ENCODE data around the gene FREM1.

Gene FREM1

GRCh38 chr9:14822666-14823065, 87.6 kb downstream of the FREM1 start:
- no peaks in the 10 kb centered on the region for H3K79me2 ChIP-seq (ENCODE audit: insufficient read depth, low read length)
- no peak overlapping the region for H3K9ac ChIP-seq (ENCODE audit: low read length)
- H3K4me2 ChIP-seq (ENCODE audit: low read depth, low read length, poor library complexity, severe bottlenecking) = no peak overlapping the region
- no peak for TF ChIP-seq EZH2phosphoT487 (conservative IDR thresholded peaks at IDR 0.05; ENCODE audit: low read length)
- TF ChIP-seq, protein P1, sequence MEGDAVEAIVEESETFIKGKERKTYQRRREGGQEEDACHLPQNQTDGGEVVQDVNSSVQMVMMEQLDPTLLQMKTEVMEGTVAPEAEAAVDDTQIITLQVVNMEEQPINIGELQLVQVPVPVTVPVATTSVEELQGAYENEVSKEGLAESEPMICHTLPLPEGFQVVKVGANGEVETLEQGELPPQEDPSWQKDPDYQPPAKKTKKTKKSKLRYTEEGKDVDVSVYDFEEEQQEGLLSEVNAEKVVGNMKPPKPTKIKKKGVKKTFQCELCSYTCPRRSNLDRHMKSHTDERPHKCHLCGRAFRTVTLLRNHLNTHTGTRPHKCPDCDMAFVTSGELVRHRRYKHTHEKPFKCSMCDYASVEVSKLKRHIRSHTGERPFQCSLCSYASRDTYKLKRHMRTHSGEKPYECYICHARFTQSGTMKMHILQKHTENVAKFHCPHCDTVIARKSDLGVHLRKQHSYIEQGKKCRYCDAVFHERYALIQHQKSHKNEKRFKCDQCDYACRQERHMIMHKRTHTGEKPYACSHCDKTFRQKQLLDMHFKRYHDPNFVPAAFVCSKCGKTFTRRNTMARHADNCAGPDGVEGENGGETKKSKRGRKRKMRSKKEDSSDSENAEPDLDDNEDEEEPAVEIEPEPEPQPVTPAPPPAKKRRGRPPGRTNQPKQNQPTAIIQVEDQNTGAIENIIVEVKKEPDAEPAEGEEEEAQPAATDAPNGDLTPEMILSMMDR (IDR thresholded peaks at IDR 0.05; ENCODE audit: insufficient read depth, low read length, poor library complexity, severe bottlenecking) = no peak
- no peaks in the 10 kb centered on the region for H4K20me1 ChIP-seq (ENCODE audit: low read depth, low read length)
- no peak overlapping the region for H3K4me3 ChIP-seq (ENCODE audit: insufficient read depth, low read length, poor library complexity, severe bottlenecking)
- no peaks in the 10 kb centered on the region for H3F3A ChIP-seq (ENCODE audit: insufficient read depth)
- no peak overlapping the region for H2AFZ ChIP-seq (ENCODE audit: low read depth, low read length, severe bottlenecking)
- H3K9me2 ChIP-seq (replicated peaks; ENCODE audit: insufficient read depth, low read length) = no peaks in the 10 kb centered on the region
- no peaks in the 10 kb centered on the region for H3K9me3 ChIP-seq (ENCODE audit: insufficient read depth, low read length)
- H3K36me3 ChIP-seq (ENCODE audit: low read length) = no peaks in the 10 kb centered on the region
- H3K27ac ChIP-seq (ENCODE audit: low read depth, low read length) = no peak overlapping the region
- H3K27me3 ChIP-seq (ENCODE audit: low read length) = no peaks in the 10 kb centered on the region; the same call in 1 of the 2 replicates

- Histone ChIP-seq H3K36me3 (ENCODE audit: low read length) (no peaks in the 10 kb centered on the region), H3F3A (ENCODE audit: insufficient read depth) (no peaks in the 10 kb centered on the region)
Observed at GRCh38 chr9:14819183-14819582, 91.0 kb downstream of the FREM1 start.

GRCh38 chr9:14814249-14814628, 96.0 kb downstream of the FREM1 start:
- H3K4me3 ChIP-seq (ENCODE audit: insufficient read depth, low read length, poor library complexity, severe bottlenecking) = no peak overlapping the region
- H2AFZ ChIP-seq (ENCODE audit: low read depth, low read length, severe bottlenecking) = no peak overlapping the region
- H3K4me2 ChIP-seq (ENCODE audit: low read depth, low read length, poor library complexity, severe bottlenecking) = no peak overlapping the region
- TF ChIP-seq, protein P1 (IDR thresholded peaks at IDR 0.05; ENCODE audit: insufficient read depth, low read length, poor library complexity, severe bottlenecking) = no peak
- no peak overlapping the region for H3K9ac ChIP-seq (ENCODE audit: low read length)
- no peaks in the 10 kb centered on the region for H3K36me3 ChIP-seq (ENCODE audit: low read length)
- H4K20me1 ChIP-seq (ENCODE audit: low read depth, low read length) = no peaks in the 10 kb centered on the region
- H3K27ac ChIP-seq (ENCODE audit: low read depth, low read length) = no peak overlapping the region
- no peaks in the 10 kb centered on the region for H3K79me2 ChIP-seq (ENCODE audit: insufficient read depth, low read length)
- no peaks in the 10 kb centered on the region for H3K9me2 ChIP-seq (replicated peaks; ENCODE audit: insufficient read depth, low read length)
- no peaks in the 10 kb centered on the region for H3F3A ChIP-seq (ENCODE audit: insufficient read depth)
- H3K9me3 ChIP-seq (ENCODE audit: insufficient read depth, low read length) = no peaks in the 10 kb centered on the region
- no peaks in the 10 kb centered on the region for H3K27me3 ChIP-seq (ENCODE audit: low read length)

More at GRCh38 chr9:14819183-14819582, 91.0 kb downstream of the FREM1 start:
- no peaks in the 10 kb centered on the region for H3K9me2 ChIP-seq (replicated peaks; ENCODE audit: insufficient read depth, low read length)
- H2AFZ ChIP-seq (ENCODE audit: low read depth, low read length, severe bottlenecking) = no peak overlapping the region
- no peaks in the 10 kb centered on the region for H3K27me3 ChIP-seq (ENCODE audit: low read length)
- H3K9me3 ChIP-seq (ENCODE audit: insufficient read depth, low read length) = no peaks in the 10 kb centered on the region
- TF ChIP-seq, protein P1 (IDR thresholded peaks at IDR 0.05; ENCODE audit: insufficient read depth, low read length, poor library complexity, severe bottlenecking) = no peak
- no peak for TF ChIP-seq EZH2phosphoT487 (conservative IDR thresholded peaks at IDR 0.05; ENCODE audit: low read length)
- no peaks in the 10 kb centered on the region for H3K79me2 ChIP-seq (ENCODE audit: insufficient read depth, low read length)
- H3K4me3 ChIP-seq (ENCODE audit: insufficient read depth, low read length, poor library complexity, severe bottlenecking) = no peak overlapping the region
- H3K4me2 ChIP-seq (ENCODE audit: low read depth, low read length, poor library complexity, severe bottlenecking) = no peak overlapping the region
- H4K20me1 ChIP-seq (ENCODE audit: low read depth, low read length) = no peaks in the 10 kb centered on the region
- no peak overlapping the region for H3K27ac ChIP-seq (ENCODE audit: low read depth, low read length)
- H3K9ac ChIP-seq (ENCODE audit: low read length) = no peak overlapping the region

All from SU-DHL-6 (cell line).